ENCODE results near the gene MAML2.
"Not testable (repeated sequence)": the region's sequence is repeated elsewhere in the genome, so short reads cannot be mapped to it uniquely, and the experiment has no call there.

The MAML2 gene

GRCh38 chr11:96288915-96289314 is 54.1 kb downstream of the MAML2 start:
- no peak for DNase-seq

- no peak for DNase-seq
Measured at GRCh38 chr11:96287822-96288439, 55.1 kb downstream of the MAML2 start.

GRCh38 chr11:96285985-96286384 is 57.0 kb downstream of the MAML2 start:
- DNase-seq: not testable (repeated sequence)

- no peak for DNase-seq
Measured at GRCh38 chr11:96284917-96285316, 58.1 kb downstream of the MAML2 start.

GRCh38 chr11:96284401-96284800 is 58.6 kb downstream of the MAML2 start:
- DNase-seq: no peak

GRCh38 chr11:96282625-96283220 is 60.3 kb downstream of the MAML2 start:
- no peak for DNase-seq

- no peak for DNase-seq
Measured at GRCh38 chr11:96280444-96280843, 62.6 kb downstream of the MAML2 start.

- DNase-seq: no peak
Measured at GRCh38 chr11:96279896-96280290, 63.1 kb downstream of the MAML2 start.

GRCh38 chr11:96279018-96279895 is 63.7 kb downstream of the MAML2 start:
- DNase-seq: no peak

GRCh38 chr11:96278039-96278897 is 64.7 kb downstream of the MAML2 start:
- no peak for DNase-seq

- no peak for DNase-seq
Measured at GRCh38 chr11:96277696-96278038, 65.3 kb downstream of the MAML2 start.

- DNase-seq: no peak
Measured at GRCh38 chr11:96276836-96277235, 66.2 kb downstream of the MAML2 start.

- no peak for DNase-seq
Measured at GRCh38 chr11:96275801-96276594, 67.0 kb downstream of the MAML2 start.

- no peak for DNase-seq
Measured at GRCh38 chr11:96273507-96273906, 69.5 kb downstream of the MAML2 start.

- no peak for DNase-seq
Measured at GRCh38 chr11:96272529-96273222, 70.3 kb downstream of the MAML2 start.

- DNase-seq: no peak
Measured at GRCh38 chr11:96271777-96272176, 71.2 kb downstream of the MAML2 start.

GRCh38 chr11:96271352-96271751 is 71.6 kb downstream of the MAML2 start:
- not testable (repeated sequence) for DNase-seq

- not testable (repeated sequence) for DNase-seq
Measured at GRCh38 chr11:96268527-96268926, 74.5 kb downstream of the MAML2 start.

- no peak for DNase-seq
Measured at GRCh38 chr11:96267496-96268032, 75.4 kb downstream of the MAML2 start.

- no peak for DNase-seq
Measured at GRCh38 chr11:96267001-96267495, 75.9 kb downstream of the MAML2 start.

- DNase-seq: no peak
Measured at GRCh38 chr11:96265972-96266371, 77.0 kb downstream of the MAML2 start.
